Heart left ventricle (tissue), 16 donors: ENCODE measurements around the gene HELLS. TPM values are rescaled to one million over a fixed set of nuclear protein-coding genes. Genes with fewer than 3 reads are reported as not detected.

ENCODE experiments used
- ATAC-seq, 4 donors: fragments of 200-7000 bp; cut with Tn5 transposase; one replicate each; pipeline ENCODE4 v1.9.1; 2020 to 2022; ENCODE audit warnings: moderate library complexity in 4 of 4, mild to moderate bottlenecking in 3 of 4, moderate number of reproducible peaks in 1 of 4
- DNase-seq, 5 donors: peaks; one replicate each; pipeline ENCODE4 v3.0.0-alpha.2; 2020
- H3K27ac ChIP-seq, 12 donors: fragments of 200-600 bp; sonication (generic) in 4 of 12; one replicate each; pipeline versions ENCODE4 v1.5.0 to v1.8.0; 2016 to 2022; ENCODE audit warnings: mild to moderate bottlenecking in 2 of 12
- H3K27me3 ChIP-seq, 9 donors: fragments of 200-600 bp; sonication (generic) in 2 of 9; one replicate each; pipeline versions ENCODE4 v1.5.1 to v1.8.0; 2016 to 2022; ENCODE audit warnings: mild to moderate bottlenecking in 3 of 9
- H3K36me3 ChIP-seq, 9 donors: fragments of 200-600 bp; sonication (generic) in 2 of 9; one replicate each; pipeline versions ENCODE4 v1.5.0 to v1.8.0; 2018 to 2022; ENCODE audit warnings: mild to moderate bottlenecking in 2 of 9
- H3K4me1 ChIP-seq, 12 donors: fragments of 200-600 bp; sonication (generic) in 4 of 12; one replicate each; pipeline versions ENCODE4 v1.5.0 to v1.8.0; 2016 to 2022; ENCODE audit warnings: mild to moderate bottlenecking in 3 of 12
- H3K4me3 ChIP-seq, 12 donors: fragments of 200-600 bp; sonication (generic) in 4 of 12; one replicate each; pipeline versions ENCODE4 v1.5.0 to v1.8.0; 2017 to 2022; ENCODE audit warnings: mild to moderate bottlenecking in 9 of 12, moderate library complexity in 4 of 12
- H3K9me3 ChIP-seq, 12 donors: fragments of 200-600 bp; sonication (generic) in 4 of 12; one replicate each; pipeline versions ENCODE4 v1.5.0 to v1.8.0; 2016 to 2022; ENCODE audit warnings: mild to moderate bottlenecking in 1 of 12
- POLR2A ChIP-seq, 2 donors: fragments of 450-650 bp; IDR thresholded peaks; one replicate each; pipeline ENCODE4 v1.6.1; 2017; ENCODE audit warnings: antibody characterized with exemption in 2 of 2, mild to moderate bottlenecking in 2 of 2, moderate library complexity in 2 of 2
- WGBS, 4 donors: extraction: QIAGEN DNeasy Blood & Tissue Kit in 2 of 4; methylation state at CpG; one replicate each; pipeline versions ENCODE4 v1.1.5 to v1.1.7; 2013 to 2018; 5-methylcytosine and 5-hydroxymethylcytosine counted together
- intact Hi-C, 10 donors: fragments of 100-400 bp; cut with DNase I; formaldehyde crosslinking; loops; one replicate each; pipeline versions ENCODE4 v1.11.1 to v1.14.2; 2022
- polyA plus RNA-seq, 2 donors: library from polyadenylated mRNA; stranded (reverse); fragments of 200-250 nt; gene quantifications; one replicate each; pipeline ENCODE4 v1.2.3, GENCODE V29; 2013
- total RNA-seq, 9 donors: library from RNA; depleted of rRNA in 2 of 9; stranded (reverse); fragments of >200 nt in 2 of 9; fragmentation: NEBNext Ultra II Directional in 3 of 9; extraction: Animal tissue kit (Norgen Biotek cat#: 25700) in 3 of 9; gene quantifications; one replicate each; pipeline versions ENCODE4 v1.1.0 to v1.2.4, GENCODE V29; 2016 to 2023
- TF ChIP-seq, protein P1 (sequence below), 12 donors: fragments of 200-600 bp; sonication (generic) in 4 of 12; IDR thresholded peaks; one replicate each; pipeline versions ENCODE4 v1.5.0 to v1.8.0; 2018 to 2022; ENCODE audit warnings: antibody characterized with exemption in 12 of 12, mild to moderate bottlenecking in 5 of 12
- donor health status: ischemic (EF 13 %, LVEDD 7.1; RV severe dilation, severe dysfunction).
- donor health status: healthy with polysubstance abuse.
- donor health status: DM: no; HTN: yes; CAD: no.
- donor health status: DM: no; HTN: no; CAD: no.
- donor health status: ischemic (EF 25% LVEDD 6.9; RV normal size, moderate dysfunction).
- donor health status: ischemic (EF 25% LVEDD 5.7; RV mildly dilated, moderate dysfunction).
- donor health status: healthy.
- donor health status: DM: yes; HTN: yes; CAD: no.
- donor health status: ischemic (EF 35%, LVEDD 5.7; RV mildly dilated, moderate dysfunction).
- donor health status: nonischemic (EF 11% LVEDD 7.7; RV severe dilation, severe dysfunction).
- donor health status: DM: yes; HTN: yes; CAD: no.
- donor health status: PGD.
- donor health status: ischemic (EF 29% LVEDD 5.4; RV normal size, mild dysfunction).
- donor health status: nonischemic (EF 23%, LVEDD 6.1; RV moderate dilation, normal function).

Gene HELLS
- total and polyA plus RNA-seq, 11 donors = 0.23 to 8.9 (median 0.75) TPM

DNA sequence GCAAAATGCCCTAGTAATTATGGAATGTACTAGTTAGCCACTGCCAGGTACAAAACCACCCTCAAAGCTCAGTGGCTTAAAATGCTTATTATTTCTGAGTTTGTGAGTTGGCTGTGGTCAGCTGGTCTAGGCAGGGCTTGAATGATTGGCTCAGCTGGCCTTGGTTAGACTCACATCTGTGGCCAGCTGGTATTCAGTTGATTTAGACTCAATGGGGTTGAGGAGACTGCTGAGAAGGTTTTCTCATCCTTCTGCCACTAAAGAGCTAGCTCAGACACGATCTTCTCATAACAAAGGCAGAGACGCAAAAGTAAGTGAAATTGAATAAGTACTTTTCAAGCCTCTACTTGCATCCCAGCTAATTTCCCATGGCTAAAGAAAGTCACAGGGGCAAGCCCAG lies 80.9 kb downstream of the HELLS start:
- DNase-seq (no peak), ATAC-seq (peak in 1 of 4 donors; percentile 61)
- Histone ChIP-seq H3K9me3 (peaks cover 0 to 5% (median 0%) of the 10 kb centered on the region in 12 donors), H3K4me1 (no peaks in the 10 kb centered on the region), H3K27ac (no peak overlapping the region), H3K4me3 (no peak overlapping the region), H3K36me3 (no peaks in the 10 kb centered on the region), H3K27me3 (no peaks in the 10 kb centered on the region)
- no peak for TF ChIP-seq POLR2A (IDR thresholded peaks at IDR 0.05)
- TF ChIP-seq, protein P1, sequence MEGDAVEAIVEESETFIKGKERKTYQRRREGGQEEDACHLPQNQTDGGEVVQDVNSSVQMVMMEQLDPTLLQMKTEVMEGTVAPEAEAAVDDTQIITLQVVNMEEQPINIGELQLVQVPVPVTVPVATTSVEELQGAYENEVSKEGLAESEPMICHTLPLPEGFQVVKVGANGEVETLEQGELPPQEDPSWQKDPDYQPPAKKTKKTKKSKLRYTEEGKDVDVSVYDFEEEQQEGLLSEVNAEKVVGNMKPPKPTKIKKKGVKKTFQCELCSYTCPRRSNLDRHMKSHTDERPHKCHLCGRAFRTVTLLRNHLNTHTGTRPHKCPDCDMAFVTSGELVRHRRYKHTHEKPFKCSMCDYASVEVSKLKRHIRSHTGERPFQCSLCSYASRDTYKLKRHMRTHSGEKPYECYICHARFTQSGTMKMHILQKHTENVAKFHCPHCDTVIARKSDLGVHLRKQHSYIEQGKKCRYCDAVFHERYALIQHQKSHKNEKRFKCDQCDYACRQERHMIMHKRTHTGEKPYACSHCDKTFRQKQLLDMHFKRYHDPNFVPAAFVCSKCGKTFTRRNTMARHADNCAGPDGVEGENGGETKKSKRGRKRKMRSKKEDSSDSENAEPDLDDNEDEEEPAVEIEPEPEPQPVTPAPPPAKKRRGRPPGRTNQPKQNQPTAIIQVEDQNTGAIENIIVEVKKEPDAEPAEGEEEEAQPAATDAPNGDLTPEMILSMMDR (IDR thresholded peaks at IDR 0.05) = no peak
- intact Hi-C loops = no loop called here
- 69 to 84% (median 77%) methylated on average over 2 of the region's 2 CpGs for WGBS, 4 donors

DNA sequence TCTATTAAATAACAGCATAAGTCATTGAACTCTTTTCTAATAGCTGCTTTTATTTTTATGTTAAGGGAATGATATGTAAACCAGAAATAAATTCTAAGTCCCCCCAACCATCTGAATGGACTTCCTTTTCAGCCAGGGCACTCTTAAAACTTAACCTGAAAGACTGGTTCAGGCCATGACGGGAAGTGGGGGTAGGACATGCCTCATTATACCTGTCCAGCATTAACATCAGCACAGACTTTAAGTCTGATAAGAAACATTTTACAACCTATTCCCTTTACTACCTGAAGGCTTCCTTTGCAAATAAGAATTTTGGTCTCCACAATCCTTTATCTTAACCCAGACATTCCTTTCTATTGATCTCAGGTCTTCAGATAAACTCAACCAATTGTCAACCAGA lies 81.9 kb downstream of the HELLS start:
- peaks cover 0 to 7% (median 0%) of the 10 kb centered on the region in 12 donors for H3K9me3 ChIP-seq
- H3K27me3 ChIP-seq = no peaks in the 10 kb centered on the region
- intact Hi-C loops = no loop called here
- H3K4me1 ChIP-seq = no peaks in the 10 kb centered on the region
- H3K4me3 ChIP-seq = no peak overlapping the region
- H3K36me3 ChIP-seq = no peaks in the 10 kb centered on the region
- no peak for DNase-seq
- 64 to 83% (median 74%) methylated on average over 1 of the region's 1 CpG for WGBS, 4 donors
- no peak for TF ChIP-seq POLR2A (IDR thresholded peaks at IDR 0.05)
- TF ChIP-seq, protein P1 (IDR thresholded peaks at IDR 0.05) = no peak
- ATAC-seq = no peak
- no peak overlapping the region for H3K27ac ChIP-seq

DNA sequence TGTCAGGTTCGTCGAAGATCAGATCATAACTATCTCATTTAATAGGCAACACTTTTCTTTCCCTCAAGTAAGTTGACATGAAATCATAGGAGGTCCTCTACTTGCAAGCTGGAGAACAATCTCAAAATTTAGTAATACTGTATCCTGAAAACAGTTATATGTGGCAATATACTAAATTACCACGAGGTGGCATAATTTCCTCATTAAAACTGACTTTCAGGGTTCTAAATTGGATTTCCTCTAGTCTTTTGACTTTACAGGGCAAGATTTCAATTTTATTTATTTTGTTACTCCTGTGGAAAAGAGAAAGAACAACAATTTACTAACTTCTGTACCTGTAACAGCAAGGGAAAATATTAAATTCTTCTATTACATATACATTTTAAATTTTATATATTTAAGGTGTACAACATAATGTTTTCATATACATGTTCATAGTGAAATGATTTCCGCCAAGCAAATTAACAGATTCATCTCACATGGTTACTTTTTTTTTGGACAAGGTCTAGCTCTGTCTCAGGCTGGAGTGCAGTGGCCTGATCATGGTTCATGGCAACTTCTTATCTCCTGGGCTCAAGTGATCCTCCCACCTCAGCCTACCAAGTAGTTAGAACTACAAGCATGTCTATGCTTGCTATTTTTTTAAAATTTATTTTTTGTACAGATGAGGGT lies 84.6 kb downstream of the HELLS start:
- DNase-seq = no peak
- TF ChIP-seq POLR2A (IDR thresholded peaks at IDR 0.05) = no peak
- TF ChIP-seq, protein P1 (IDR thresholded peaks at IDR 0.05) = peak; percentile 41 to 64 (median 50)
- Histone ChIP-seq H3K4me3 (no peak overlapping the region), H3K27ac (no peak overlapping the region), H3K36me3 (no peaks in the 10 kb centered on the region), H3K4me1 (no peaks in the 10 kb centered on the region), H3K9me3 (peaks cover 0 to 18% (median 0%) of the 10 kb centered on the region in 12 donors), H3K27me3 (no peaks in the 10 kb centered on the region)
- WGBS, 4 donors = 20 to 25% (median 24%) methylated on average over 4 of the region's 4 CpGs
- ATAC-seq = no peak
- intact Hi-C loops = no loop called here

DNA sequence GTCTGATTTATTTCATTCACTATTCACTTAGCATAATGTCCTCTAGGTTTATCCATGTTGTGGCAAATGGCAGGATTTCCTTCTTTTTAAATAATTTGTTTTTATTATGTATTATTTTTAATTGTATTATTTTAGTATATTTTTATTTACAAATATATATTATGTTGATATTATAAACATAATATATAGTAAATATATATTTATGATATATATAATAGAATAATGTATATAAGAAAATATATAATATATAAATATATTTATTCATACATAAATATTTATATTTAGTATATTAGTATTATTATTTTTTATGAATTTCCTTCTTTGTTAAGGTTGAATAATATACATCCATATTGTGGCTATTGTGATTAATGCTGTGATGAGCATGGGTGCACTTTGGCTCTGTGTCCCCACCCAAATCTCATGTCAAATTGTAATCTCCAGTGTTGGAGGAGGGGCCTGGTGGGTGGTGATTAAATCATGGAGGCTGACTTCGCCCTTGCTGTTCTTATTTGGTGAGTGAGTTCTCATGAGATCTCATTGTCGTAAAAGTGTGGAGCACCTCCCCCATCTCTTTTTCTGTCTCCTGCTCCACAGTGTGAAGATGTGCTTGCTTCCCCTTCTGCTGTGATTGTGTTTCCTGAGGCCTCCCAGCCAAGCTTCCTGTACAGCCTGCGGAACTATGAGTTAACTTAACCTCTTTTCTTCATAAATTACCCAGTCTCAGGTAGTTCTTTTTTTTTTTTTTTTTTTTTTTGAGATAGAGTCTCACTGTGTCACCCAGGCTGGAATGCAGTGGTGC lies 85.7 kb downstream of the HELLS start:
- H3K4me1 ChIP-seq = no peaks in the 10 kb centered on the region
- ATAC-seq = no peak
- no peak overlapping the region for H3K4me3 ChIP-seq
- no peak overlapping the region for H3K27ac ChIP-seq
- no peak for DNase-seq
- H3K27me3 ChIP-seq = no peaks in the 10 kb centered on the region
- H3K9me3 ChIP-seq = peaks cover 0 to 18% (median 0%) of the 10 kb centered on the region in 12 donors
- no peaks in the 10 kb centered on the region for H3K36me3 ChIP-seq
- intact Hi-C loops = no loop called here
- TF ChIP-seq POLR2A (IDR thresholded peaks at IDR 0.05) = no peak
- TF ChIP-seq, protein P1 (IDR thresholded peaks at IDR 0.05) = no peak
- WGBS, 4 donors = 66 to 79% (median 75%) methylated on average over 3 of the region's 3 CpGs
